Breast epithelium (tissue), 3 donors: ENCODE measurements around the gene PPP1R12B.

Experiments
- CTCF ChIP-seq, 3 donors: fragments of 450-650 bp; IDR thresholded peaks; one replicate each; pipeline ENCODE4 v1.5.1; 2016 to 2017; ENCODE audit warnings: antibody characterized with exemption in 3 of 3, mild to moderate bottlenecking in 3 of 3, moderate library complexity in 3 of 3
- POLR2A ChIP-seq: fragments of 450-650 bp; IDR thresholded peaks from one replicate; pipeline ENCODE4 v1.6.1; 2016; ENCODE audit warnings: antibody characterized with exemption, mild to moderate bottlenecking, moderate library complexity

- no peak for TF ChIP-seq CTCF (IDR thresholded peaks at IDR 0.05)
- TF ChIP-seq POLR2A = no peak
These were observed 90.8 kb downstream of the PPP1R12B start for GRCh38 chr1:202439308-202439707.
